GM21529 (cell line): ENCODE measurements around the gene NEK4.
"Not testable (repeated sequence)": the region's sequence is repeated elsewhere in the genome, so short reads cannot be mapped to it uniquely, and the experiment has no call there.

Source experiments
- ATAC-seq: cut with Tn5 transposase; IDR thresholded peaks from one replicate; pipeline ENCODE4 v1.9.1; 2021; ENCODE audit not compliant: unreplicated experiment

The NEK4 gene

DNA sequence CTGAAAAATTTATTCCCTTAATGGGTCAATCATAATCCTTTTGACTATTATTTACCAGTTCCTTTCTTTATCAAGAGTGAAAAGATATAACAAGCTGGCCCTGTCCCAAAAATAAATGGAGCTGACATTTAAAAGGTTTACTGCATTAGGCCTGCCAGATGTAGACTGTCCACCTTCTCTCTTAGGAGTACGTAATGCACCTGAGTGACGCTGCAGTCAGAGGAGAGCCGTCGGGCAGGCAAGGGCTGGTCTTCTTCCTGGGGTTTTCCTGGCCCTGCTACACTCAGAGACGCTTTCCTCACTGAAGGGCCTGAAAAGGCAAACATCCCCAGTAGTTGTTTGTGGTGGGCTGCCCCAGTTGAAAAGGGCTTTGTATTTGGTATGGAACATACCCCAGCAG lies 27.6 kb downstream of the NEK4 start:
- ATAC-seq, result no peak

DNA sequence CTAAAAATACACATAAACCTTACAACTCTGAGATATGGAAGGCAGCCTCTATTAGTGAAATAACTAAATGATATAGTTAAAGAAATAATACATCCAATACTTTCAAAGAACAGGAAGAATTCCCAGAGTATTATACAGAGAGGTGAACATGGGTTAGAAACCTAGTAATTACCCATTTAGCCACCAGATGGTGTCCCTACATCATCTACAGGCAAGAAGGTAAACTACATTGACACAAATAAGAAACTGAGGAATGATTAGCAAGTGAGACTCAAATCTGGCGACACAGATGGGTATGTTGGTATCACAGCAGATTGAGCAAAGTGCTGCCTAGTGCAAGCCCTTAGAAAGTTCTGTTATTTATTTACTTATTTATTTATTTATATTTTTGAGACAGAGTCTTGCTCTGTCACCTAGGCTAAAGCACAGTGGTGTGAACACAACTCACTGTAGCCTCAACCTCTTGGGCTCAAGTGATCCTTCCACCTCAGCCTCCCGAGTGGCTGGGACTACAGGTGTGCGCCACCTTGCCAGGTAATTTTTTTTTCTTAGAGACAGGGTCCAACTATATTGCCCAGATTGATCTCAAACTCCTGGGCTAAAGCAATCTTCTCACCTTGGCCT lies 28.2 kb downstream of the NEK4 start:
- ATAC-seq, result no peak

- no peak for ATAC-seq
Measured at GRCh38 chr3:52739730-52740129, 31.0 kb downstream of the NEK4 start.

DNA sequence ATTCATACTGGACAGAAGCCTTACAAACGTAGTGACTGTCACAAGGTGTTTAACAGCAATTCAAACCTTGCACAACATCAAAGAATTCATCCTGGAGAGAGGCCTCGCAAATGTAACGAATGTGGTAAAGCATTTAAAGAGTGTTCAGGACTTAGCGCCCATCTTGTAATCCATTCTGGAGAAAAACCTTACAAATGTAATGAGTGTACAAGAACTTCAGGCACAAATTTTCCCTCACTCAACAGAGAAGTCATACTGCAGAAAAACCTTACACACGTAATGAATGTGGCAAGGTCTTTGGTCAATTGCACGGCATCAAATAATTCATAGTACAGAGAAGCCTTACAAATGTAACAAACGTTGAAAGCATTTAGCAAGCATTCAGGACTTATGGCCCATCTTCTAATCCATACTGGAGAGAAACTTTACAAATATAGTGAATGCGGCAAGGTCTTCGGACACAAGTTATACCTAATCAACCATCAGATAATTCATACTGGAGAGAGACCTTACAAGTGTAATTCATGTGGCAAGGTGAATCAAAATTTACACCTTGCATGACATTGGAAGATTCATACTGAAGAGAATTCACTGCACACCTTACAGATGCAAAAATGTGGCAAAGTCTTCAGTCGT lies 37.4 kb downstream of the NEK4 start:
- ATAC-seq, result no peak

DNA sequence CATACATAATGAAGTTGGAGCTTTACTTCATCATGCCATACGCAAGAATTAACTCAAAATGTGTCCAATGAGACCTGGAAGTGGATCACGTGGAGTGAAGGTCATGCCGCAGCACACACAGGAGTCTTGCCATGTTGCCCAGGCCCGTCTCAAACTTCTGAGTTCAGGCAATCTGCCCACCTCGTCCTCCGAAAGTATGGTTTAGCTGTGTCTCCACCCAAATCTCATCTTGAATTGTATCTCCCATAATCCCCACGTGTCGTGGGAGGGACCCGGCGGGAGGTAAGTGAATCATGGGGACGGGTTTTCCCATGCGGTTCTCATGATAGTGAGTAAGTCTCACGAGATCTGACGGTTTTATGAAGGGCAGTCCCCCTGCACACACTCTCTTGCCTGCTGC lies 39.1 kb downstream of the NEK4 start:
- no peak for ATAC-seq

DNA sequence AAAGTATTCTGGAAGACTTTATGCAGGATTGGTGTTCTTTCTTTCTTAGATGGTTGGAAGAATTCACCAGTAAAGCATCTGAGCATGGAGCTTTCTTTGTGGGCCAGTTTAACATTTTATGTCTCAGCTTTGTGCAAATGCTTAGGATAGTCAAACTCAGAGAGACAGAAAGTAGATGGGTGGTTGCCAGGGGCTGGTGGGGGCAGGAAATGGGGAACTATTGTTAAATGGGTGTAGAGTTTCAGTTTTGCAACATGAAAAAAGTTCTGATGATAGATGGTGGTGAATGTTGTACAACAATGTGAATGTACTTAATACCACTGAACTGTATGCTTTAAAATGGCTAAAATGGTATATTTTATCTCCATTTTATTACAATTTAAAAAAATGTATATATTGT lies 40.1 kb downstream of the NEK4 start:
- ATAC-seq, result no peak

DNA sequence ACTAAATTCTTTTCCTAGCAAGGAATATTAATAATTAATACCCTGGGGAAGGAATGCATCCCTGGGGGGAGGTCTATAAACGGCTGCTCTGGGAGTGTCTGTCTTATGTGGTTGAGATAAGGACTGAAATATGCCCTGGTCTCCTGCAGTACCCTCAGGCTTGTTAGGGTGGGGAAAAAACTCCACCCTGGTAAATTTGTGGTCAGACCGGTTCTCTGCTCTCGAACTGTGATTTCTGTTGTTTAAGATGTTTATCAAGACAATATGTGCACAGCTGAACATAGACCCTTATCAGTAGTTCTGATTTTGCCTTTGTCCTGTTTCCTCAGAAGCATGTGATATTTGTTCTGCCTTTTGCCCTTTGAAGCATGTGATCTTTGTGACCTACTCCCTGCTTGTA lies 42.0 kb downstream of the NEK4 start:
- not testable (repeated sequence) for ATAC-seq

DNA sequence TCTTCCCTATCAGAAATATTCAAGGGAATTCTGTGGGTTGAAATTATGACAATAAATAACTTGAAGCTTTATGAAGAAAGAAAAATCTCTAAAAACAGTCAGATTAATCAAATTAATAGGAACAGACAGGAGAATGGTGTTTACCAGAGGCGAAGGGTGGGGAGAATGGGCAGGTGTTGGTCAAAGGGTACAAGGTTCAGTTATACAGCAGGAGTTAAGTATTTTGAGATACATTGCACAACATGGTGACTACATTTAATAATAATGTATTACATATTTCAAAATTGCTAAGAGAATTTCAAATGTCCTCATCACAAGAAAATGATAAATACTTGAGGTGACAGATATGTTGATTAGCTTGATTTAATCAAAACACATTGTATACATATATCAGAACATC lies 46.2 kb downstream of the NEK4 start:
- no peak for ATAC-seq

DNA sequence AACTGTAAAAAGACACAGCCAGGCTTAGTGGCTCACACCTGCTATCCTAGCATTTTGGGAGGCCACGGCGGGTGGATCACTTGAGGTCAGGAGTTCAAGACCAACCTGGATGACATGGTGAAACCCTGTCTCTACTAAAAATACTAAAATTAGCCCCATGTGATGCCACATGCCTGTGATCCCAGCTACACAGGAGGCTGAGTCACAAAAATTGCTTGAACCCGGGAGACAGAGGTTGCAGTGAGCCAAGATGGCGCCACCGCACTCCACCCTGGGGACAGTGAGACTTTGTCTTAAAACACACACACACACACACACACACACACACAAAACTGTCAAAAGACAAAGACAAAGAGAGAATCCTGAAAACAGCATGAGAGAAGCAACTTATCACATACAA lies 46.8 kb downstream of the NEK4 start:
- no peak for ATAC-seq

DNA sequence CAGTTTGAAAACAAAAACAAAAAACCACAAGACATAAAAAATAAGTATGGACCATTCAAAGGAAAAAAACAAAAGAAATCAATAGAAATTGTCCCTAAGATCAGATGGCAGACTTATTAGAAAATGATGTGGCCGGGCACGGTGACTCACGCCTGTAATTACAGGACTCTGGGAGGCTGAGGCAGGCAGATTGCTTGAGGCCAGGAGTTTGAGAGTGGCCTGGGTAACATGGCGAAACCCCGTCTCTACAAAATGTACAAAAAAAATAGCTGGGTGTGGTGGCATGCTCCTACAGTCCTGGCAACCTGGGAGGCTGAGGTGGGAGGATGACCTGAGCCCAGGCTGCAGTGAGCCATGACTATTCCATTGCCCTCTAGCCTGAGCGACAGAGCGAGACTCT lies 48.2 kb downstream of the NEK4 start:
- no peak for ATAC-seq

DNA sequence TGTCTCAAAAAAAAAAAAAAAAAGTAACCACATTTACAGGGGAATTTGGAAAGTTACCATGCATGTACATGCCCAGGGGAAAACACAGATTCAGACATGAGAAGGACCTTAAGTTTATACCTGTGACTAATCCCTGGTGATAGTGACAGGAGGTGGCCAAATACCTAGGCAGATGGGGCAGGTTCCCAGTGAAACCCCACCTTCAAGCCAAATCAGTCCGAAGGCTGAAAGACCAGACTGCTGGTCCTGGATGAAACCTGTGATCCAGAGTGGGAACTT lies 49.1 kb downstream of the NEK4 start:
- ATAC-seq, result no peak

DNA sequence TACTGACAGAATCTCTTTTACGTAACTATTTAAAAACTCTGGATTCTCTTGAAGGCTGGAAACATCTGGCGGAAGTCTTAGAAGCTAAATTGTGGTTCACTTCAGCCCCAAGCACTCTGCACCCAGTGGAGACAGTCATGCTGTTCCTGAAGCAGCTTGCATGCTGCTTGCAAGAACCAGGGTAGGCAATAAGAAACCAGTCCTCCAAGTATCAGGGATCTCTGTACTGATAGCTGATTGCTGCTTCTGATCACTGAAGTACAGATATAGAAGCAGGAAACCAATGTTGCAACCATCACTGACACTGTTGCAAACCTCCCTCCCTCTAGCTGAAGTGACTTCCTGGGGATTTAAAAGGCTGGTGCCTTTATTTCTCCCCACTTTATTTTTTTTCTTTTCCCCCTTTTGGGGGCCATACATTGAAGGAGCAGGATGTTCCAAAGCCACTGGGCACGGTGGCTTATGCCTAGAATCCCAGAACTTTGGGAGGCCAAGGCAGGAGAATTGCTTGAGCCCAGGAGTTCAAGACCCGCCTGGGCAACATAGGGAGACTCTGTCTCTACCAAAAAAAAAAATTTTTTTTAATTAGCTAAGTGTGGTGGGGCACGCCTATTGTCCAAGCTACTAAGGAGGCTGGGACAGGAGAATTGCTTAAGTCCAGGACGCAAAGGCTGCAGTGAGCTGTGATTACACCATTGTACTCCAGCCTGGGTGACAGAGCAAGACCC lies 49.6 kb downstream of the NEK4 start:
- no peak for ATAC-seq

GRCh38 chr3:52719618-52720017 lies 51.1 kb downstream of the NEK4 start:
- no peak for ATAC-seq

DNA sequence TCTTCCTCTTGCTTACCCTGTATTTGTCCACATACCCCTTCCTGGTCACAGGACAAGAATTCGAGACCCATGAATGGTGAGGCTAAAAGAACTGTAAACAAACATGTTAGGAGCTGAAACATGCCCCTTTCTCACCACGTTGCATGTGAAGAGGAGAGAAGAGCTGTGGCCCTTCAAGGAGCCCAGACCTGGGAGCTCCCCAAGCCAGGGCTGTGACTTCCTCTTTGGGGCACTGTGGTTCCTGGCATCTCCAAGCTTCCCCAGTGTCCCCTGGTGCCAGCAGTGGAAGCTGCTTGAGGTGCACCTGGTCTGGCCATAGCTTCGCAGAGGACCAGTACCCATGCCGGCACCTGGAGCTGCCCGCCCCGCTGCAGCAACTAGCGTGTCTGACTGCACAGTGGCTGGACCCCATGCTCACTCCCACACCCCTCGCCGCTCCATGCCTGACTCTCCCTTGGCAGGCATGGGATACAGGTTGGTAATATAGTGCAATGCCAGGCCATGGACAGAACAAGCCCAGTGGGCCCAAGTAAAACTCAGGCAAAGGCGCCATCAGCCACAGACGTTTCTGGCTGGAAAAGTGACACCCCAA lies 54.9 kb downstream of the NEK4 start:
- ATAC-seq, result no peak

DNA sequence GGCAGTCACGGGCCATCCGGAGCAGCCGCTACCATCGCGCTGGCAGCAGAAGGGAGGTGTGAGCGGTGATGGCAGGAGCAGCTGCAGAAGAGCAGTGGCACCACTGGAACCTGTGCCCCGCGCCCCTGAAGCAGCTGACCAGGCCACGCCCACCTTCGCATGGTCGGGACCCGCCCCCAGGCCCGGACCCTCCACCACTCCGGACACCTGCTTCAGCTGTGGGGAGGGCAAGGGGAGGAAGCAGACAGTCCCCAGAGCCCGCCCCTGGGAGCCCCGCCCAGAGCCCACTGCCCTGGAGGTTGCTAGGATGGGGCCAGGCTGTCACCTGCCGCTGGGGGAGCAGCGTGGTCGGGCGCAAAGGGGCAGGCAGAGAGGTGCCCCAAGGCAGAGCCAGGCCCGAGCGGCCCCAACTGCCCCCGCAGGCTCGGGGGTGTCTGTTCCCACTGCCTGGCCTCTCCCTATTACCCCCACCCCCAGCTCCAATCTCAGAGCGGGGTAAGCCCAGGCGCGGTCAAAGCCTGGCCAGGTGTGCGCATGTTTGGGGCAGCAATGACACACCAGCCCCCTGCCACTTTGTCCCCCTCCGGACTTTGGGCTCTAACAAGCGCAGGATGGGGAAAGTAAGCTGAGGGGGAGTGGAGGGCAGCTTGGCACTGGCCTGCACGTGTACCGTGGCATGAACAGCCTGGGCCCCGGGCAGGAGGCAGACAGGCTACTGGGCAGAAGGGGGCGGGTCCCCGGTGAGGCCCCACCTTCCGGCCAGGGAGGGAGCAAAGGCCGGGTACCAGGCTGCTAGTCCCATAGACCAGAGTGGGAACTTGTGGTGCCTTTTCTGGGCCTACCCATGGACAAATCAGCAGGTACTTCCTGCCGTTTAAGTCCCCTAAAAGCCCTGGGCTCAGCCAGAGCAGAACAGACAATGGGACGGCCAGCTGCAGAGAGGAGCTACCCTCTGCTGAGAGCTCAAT lies 56.1 kb downstream of the NEK4 start:
- ATAC-seq, result no peak

DNA sequence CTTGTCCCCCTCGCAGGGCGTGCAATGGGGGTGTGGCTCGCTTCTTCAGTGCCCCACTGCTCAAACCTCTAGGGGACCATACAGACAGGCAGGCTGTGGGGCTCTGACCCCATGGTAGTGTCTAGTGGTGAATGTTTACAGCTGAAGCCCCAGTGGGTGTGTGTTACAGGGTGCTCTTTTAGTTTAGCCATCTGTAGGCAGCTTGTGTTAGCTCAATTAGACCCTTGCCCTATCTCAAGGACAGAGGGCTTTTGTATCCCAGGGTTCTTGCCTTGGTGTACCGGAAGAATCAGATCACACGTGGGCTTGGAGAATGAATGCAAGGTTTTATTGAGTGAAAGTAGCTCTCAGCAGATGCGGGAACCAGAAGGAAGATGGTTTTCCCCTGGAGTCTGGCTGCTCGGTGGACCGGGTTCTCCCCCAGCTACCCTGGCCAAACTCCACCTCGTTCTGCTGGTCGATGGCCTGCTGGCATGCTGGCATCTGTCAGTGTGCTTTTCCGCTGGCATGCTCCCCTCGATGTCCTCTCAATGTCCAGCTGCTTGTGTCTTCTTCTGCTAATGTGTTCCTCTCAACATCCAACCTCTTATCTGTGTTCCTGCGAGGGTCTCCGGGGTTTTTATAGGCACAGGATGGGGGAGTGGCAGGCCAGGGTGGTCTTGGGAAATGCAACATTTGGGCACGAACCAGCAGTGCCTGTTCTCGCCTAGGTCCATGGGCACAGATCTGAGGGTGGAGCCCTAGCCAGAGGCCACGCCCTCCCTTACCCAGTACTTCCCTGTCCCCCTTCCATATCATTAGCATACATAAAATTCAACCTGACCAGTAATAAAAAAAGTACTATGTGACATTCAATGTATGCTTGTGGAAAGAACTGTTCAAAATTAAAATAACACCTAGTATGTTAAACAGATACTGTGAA lies 58.2 kb downstream of the NEK4 start:
- ATAC-seq, result no peak

GRCh38 chr3:52710512-52710911 lies 60.2 kb downstream of the NEK4 start:
- no peak for ATAC-seq

DNA sequence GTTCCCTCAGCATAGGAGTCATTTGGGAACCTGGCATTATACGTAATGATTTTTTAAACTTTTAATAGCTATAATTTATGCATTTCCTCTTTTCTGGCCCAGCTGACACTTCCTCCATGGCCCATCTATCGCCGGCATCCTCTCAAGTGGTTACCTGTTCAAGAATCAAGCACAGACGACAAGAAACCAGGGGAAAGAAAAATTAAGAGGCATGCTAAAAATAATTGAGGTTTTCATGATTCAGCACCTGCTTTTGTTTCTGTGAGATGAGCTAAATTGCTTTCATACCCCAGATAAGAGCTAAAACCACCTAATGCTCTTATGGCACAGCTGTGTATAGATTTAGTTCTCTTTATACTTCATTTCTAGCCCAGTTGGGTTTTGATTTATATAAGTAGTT lies 63.2 kb downstream of the NEK4 start:
- ATAC-seq, result no peak

- peak; percentile 72 for ATAC-seq
Measured at GRCh38 chr3:52705688-52706686, 64.8 kb downstream of the NEK4 start, which contains the start of the genes GLT8D1 and SPCS1. GLT8D1 (minus strand) TSS chr3:52705791; CDS start chr3:52700460, 5,331 bp downstream. SPCS1 (plus strand) TSS chr3:52706106; CDS start chr3:52706247, 141 bp downstream.
